HepG2 (cell line): ENCODE measurements around the gene ADAT3. TPM values are rescaled to one million over a fixed set of nuclear protein-coding genes. Genes with fewer than 3 reads are reported as not detected.
A peak's percentile ranks its signal among the peaks of the same experiment; 100 is the strongest.

Experiments
- ATAC-seq: fragments of 200-7000 bp; cut with Tn5 transposase; 3 replicates; pipeline ENCODE4 v1.9.1; 2020; ENCODE audit warnings: mild to moderate bottlenecking, moderate library complexity
- BruUV-seq: library from RNA; stranded (reverse); fragments of 400-500 nt; replicated peaks from 2 replicates; lab custom pipeline; 2021; lab: Mats Ljungman, UMichigan
- CTCF ChIA-PET: fragments of 300-600 bp; formaldehyde crosslinking; extraction: SDS; loops from one replicate; lab custom pipeline; 2021; ENCODE audit warnings: low total read pairs, inconsistent platforms, low intra/inter-chr PET ratio; lab: Yijun Ruan, JAX
- POLR2A ChIA-PET: fragments of 350-600 bp; sonication (Branson Sonifier 250); formaldehyde crosslinking; loops from one replicate; lab custom pipeline; 2020; ENCODE audit warnings: antibody characterized with exemption, inconsistent platforms; lab: Yijun Ruan, JAX
- DNase-seq: peaks from one replicate; pipeline ENCODE4 v3.0.0-alpha.2; 2015; ENCODE audit warnings: low spot score
- FAIRE-seq: peaks from 3 replicates; lab custom pipeline; 2011; peaks lifted over from hg19 to GRCh38; lab: Jason Lieb, UNC
- H2AFZ ChIP-seq: one replicate; pipeline ENCODE4 v1.6.1; 2011; ENCODE audit warnings: low read length, inconsistent platforms
- H3K27ac ChIP-seq: fragments of 300-600 bp; 3 replicates; pipeline ENCODE4 v1.8.0; 2011; ENCODE audit warnings: mixed run types, mild to moderate bottlenecking, mixed read lengths, low read length, inconsistent platforms; ENCODE audit not compliant: insufficient read depth; ENCODE audit errors: extremely low read length
- H3K27me3 ChIP-seq, 2 experiments: fragments of 200-600 bp in 1 of 2; 2 replicates in 1 of 2; 3 replicates in 1 of 2; pipeline versions ENCODE4 v1.6.0 to v1.8.0; 2011; ENCODE audit warnings: low read length in 2 of 2, mild to moderate bottlenecking in 2 of 2, moderate library complexity in 2 of 2, inconsistent platforms in 1 of 2; ENCODE audit not compliant: insufficient read depth in 2 of 2, control insufficient read depth in 1 of 2
- H3K36me3 ChIP-seq, 2 experiments: fragments of 200-600 bp in 1 of 2; replicated peaks in 1 of 2; 2 replicates in 1 of 2; 3 replicates in 1 of 2; pipeline versions ENCODE4 v1.5.1 to v1.8.0; 2011; ENCODE audit warnings: low read length in 2 of 2, inconsistent platforms in 1 of 2; ENCODE audit not compliant: insufficient read depth in 2 of 2, control insufficient read depth in 1 of 2
- H3K4me1 ChIP-seq: 2 replicates; pipeline ENCODE4 v1.5.1; 2012; ENCODE audit warnings: low read length, inconsistent platforms; ENCODE audit not compliant: insufficient read depth
- H3K4me2 ChIP-seq: 2 replicates; pipeline ENCODE4 v1.6.0; 2011; ENCODE audit warnings: low read depth, low read length, inconsistent platforms
- H3K4me3 ChIP-seq, 3 experiments: fragments of 200-600 bp in 1 of 3; sonication (generic), shearing (Covaris generic) in 1 of 3; replicated peaks in 1 of 3; 2 replicates each; pipeline ENCODE4 v1.5.1; 2011 to 2016; ENCODE audit warnings: low read length in 3 of 3, inconsistent platforms in 2 of 3, low read depth in 2 of 3, mild to moderate bottlenecking in 2 of 3, control low read depth in 1 of 3, mixed read lengths in 1 of 3; ENCODE audit not compliant: insufficient read depth in 1 of 3
- H3K79me2 ChIP-seq: one replicate; pipeline ENCODE4 v1.6.1; 2011; ENCODE audit warnings: low read length, inconsistent platforms; ENCODE audit not compliant: insufficient read depth
- H3K9ac ChIP-seq: 2 replicates; pipeline ENCODE4 v1.6.0; 2011; ENCODE audit warnings: mild to moderate bottlenecking, low read depth, low read length, inconsistent platforms; ENCODE audit not compliant: insufficient read depth
- H3K9me3 ChIP-seq: 2 replicates; pipeline ENCODE4 v1.5.1; 2012; ENCODE audit warnings: mild to moderate bottlenecking, low read length
- H4K20me1 ChIP-seq: 2 replicates; pipeline ENCODE4 v1.6.0; 2011; ENCODE audit warnings: inconsistent platforms, mild to moderate bottlenecking, low read length, moderate library complexity; ENCODE audit not compliant: insufficient read depth
- ATF3 ChIP-seq: sonication (generic); formaldehyde crosslinking; IDR thresholded peaks from 2 replicates; pipeline ENCODE4 v1.4.0; 2020; ENCODE audit warnings: missing genetic modification reagents
- BRD4 ChIP-seq: sonication (generic); formaldehyde crosslinking; IDR thresholded peaks from 2 replicates; pipeline ENCODE4 v1.4.0; 2020; ENCODE audit warnings: missing genetic modification reagents
- CEBPB ChIP-seq: IDR thresholded peaks from 2 replicates; pipeline ENCODE4 v1.6.1; 2011; ENCODE audit warnings: low read depth, low read length, improper control_type of control experiment, borderline replicate concordance
- DMAP1 ChIP-seq: IDR thresholded peaks from 2 replicates; pipeline ENCODE4 v1.6.1; 2016
- DZIP1 ChIP-seq: sonication (generic); formaldehyde crosslinking; IDR thresholded peaks from 2 replicates; pipeline ENCODE4 v1.5.0; 2020; ENCODE audit warnings: mild to moderate bottlenecking, missing genetic modification reagents
- FOXC1 ChIP-seq: sonication (generic); formaldehyde crosslinking; IDR thresholded peaks from 2 replicates; pipeline ENCODE4 v1.8.0; 2022; ENCODE audit warnings: mild to moderate bottlenecking, missing genetic modification reagents, borderline replicate concordance
- GATAD1 ChIP-seq: IDR thresholded peaks from 2 replicates; pipeline ENCODE4 v1.6.1; 2016; ENCODE audit warnings: missing genetic modification reagents, missing compliant biosample characterization
- HMG20B ChIP-seq: conservative IDR thresholded peaks from 2 replicates; pipeline ENCODE4 v1.6.1; 2016; ENCODE audit warnings: missing genetic modification reagents, missing compliant biosample characterization
- JUND ChIP-seq: sonication (generic); formaldehyde crosslinking; IDR thresholded peaks from 2 replicates; pipeline ENCODE4 v1.8.0; 2022; ENCODE audit warnings: mild to moderate bottlenecking, missing genetic modification reagents
- MED1 ChIP-seq: sonication (generic); formaldehyde crosslinking; IDR thresholded peaks from 2 replicates; pipeline ENCODE4 v1.4.0; 2020; ENCODE audit warnings: missing genetic modification reagents
- MYC ChIP-seq: sonication (generic); formaldehyde crosslinking; IDR thresholded peaks from 2 replicates; pipeline ENCODE4 v1.9.0; 2021; ENCODE audit warnings: missing genetic modification reagents, borderline replicate concordance
- NFYC ChIP-seq: IDR thresholded peaks from 2 replicates; pipeline ENCODE4 v1.6.1; 2016; ENCODE audit warnings: missing genetic modification reagents, missing compliant biosample characterization
- POLR2A ChIP-seq, 2 experiments: IDR thresholded peaks; 2 replicates each; pipeline ENCODE4 v1.6.1; 2011; ENCODE audit warnings: low read depth in 2 of 2, low read length in 2 of 2, mild to moderate bottlenecking in 1 of 2, moderate library complexity in 1 of 2; ENCODE audit not compliant: insufficient read depth in 1 of 2
- TAF15 ChIP-seq: fragments of 200-400 bp; formaldehyde crosslinking; IDR thresholded peaks from one replicate; pipeline ENCODE4 v1.6.1; 2018; ENCODE audit warnings: mild to moderate bottlenecking, low read depth, low read length; ENCODE audit not compliant: poor library complexity, severe bottlenecking
- TGIF2 ChIP-seq: IDR thresholded peaks from 2 replicates; pipeline ENCODE4 v1.6.1; 2016; ENCODE audit warnings: control low read depth, missing compliant biosample characterization
- YY1 ChIP-seq: IDR thresholded peaks from 2 replicates; pipeline ENCODE4 v1.6.1; 2011; ENCODE audit warnings: low read length, low read depth, moderate library complexity, mild to moderate bottlenecking; ENCODE audit not compliant: insufficient read depth, insufficient replicate concordance
- ZMYM3 ChIP-seq: sonication (generic); formaldehyde crosslinking; IDR thresholded peaks from 2 replicates; pipeline ENCODE4 v1.5.1; 2020; ENCODE audit warnings: mild to moderate bottlenecking, missing genetic modification reagents
- ZNF331 ChIP-seq: sonication (generic); formaldehyde crosslinking; IDR thresholded peaks from 2 replicates; pipeline ENCODE4 v1.4.0; 2020; ENCODE audit warnings: missing genetic modification reagents
- ZNF740 ChIP-seq: sonication (generic); formaldehyde crosslinking; IDR thresholded peaks from 2 replicates; pipeline ENCODE4 v1.4.0; 2020; ENCODE audit warnings: missing genetic modification reagents
- WGBS: methylation state at CpG from one replicate; pipeline ENCODE4 v1.1.6; 2017; ENCODE audit warnings: low lambda C conversion rate; 5-methylcytosine and 5-hydroxymethylcytosine counted together
- in situ Hi-C: cut with HindIII; loops from 2 replicates; pipeline ENCODE4 v1.10.0; 2017; ENCODE audit warnings: low pct_unique_long_range_greater_than_20kb; ENCODE audit not compliant: extremely low pct_ligation_motif_present
- intact Hi-C: fragments of 100-400 bp; cut with micrococcal nuclease; formaldehyde crosslinking; loops from one replicate; pipeline ENCODE4 v1.10.0; 2022; ENCODE audit not compliant: unreplicated experiment
- polyA plus RNA-seq, 8 experiments: library from polyadenylated mRNA; depleted of rRNA in 3 of 8; stranded (reverse) in 7 of 8; unstranded in 1 of 8; fragments of >200 nt; fragmentation: Illumina TruSeq in 4 of 8; extraction: Trizol in 4 of 8; gene quantifications; 2 replicates each; pipeline versions ENCODE4 v1.2.1 to v1.2.3, GENCODE V29; 2011 to 2016; ENCODE audit warnings: low read depth in 4 of 8, missing spikeins in 1 of 8, mixed read lengths in 1 of 8; ENCODE audit not compliant: insufficient read depth in 1 of 8
- total RNA-seq, 5 experiments: library from RNA; depleted of rRNA; stranded (reverse); fragments of >200 nt; fragmentation: Illumina TruSeq; extraction: Trizol; gene quantifications; 2 replicates each; pipeline ENCODE4 v1.2.3, GENCODE V29; 2016; ENCODE audit warnings: low read depth in 1 of 5
- TF ChIP-seq, protein P1 (sequence below): sonication (generic); formaldehyde crosslinking; conservative IDR thresholded peaks from 2 replicates; pipeline ENCODE4 v1.8.1; 2023; ENCODE audit warnings: missing genetic modification reagents

ADAT3 gene
- total and polyA plus RNA-seq, 2 of the 13 experiments (the other 11 are each of a cell fraction or from before 2014, with no cell fraction given), result 0.95 to 3.5 TPM

DNA sequence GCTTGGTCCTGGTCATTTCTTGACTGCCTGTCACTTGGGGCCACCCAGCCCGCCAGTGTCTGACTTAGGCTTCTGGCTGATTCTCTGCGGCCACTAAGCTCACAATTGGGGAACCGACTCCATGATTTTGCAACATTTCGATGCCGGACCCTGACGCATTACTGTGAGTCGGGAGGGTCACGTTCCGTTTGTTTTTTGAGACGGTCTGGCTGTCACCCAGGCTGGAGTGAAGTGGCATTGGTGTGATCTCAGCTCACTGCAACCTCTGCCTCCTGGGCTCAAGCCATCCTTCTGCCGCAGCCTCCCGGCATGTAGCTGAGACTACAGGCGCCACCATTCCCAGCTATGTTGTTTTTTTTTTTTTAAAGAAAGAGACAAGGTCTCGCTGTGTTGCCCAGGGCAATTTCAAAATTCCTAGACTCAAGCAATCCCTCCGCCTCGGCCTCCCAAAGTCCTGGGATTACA, 3.2 kb upstream of the ADAT3 start:
- Histone ChIP-seq H3K36me3 (no peaks in the 10 kb centered on the region), H3K9ac (peak overlapping the region; percentile 49), H4K20me1 (no peaks in the 10 kb centered on the region), H2AFZ (peak overlapping the region; percentile 15), H3K4me3 (peak overlapping the region; percentile 5 to 65 (median 32)), H3K4me1 (peaks cover 63% of the 10 kb centered on the region), H3K27ac (peak overlapping the region; percentile 67), H3K27me3 (no peaks in the 10 kb centered on the region), H3K9me3 (no peaks in the 10 kb centered on the region), H3K4me2 (peak overlapping the region; percentile 65), H3K79me2 (peaks cover 8% of the 10 kb centered on the region)
- BruUV-seq, result no TSS peak
- in situ Hi-C loops, result no loop called here
- POLR2A ChIA-PET, result interaction anchor here (0.7 to 2.4 kb wide), 5 partner anchors 14 to 158 kb away, joined by 3 to 11 read pairs (median 4); no protein-coding TSS in a partner anchor
- WGBS, result 5% methylated on average over 7 of the region's 16 CpGs
- DNase-seq (peak; percentile 76), ATAC-seq (no peak), FAIRE-seq (peak; percentile 79)
- CTCF ChIA-PET, result no interaction called here
- intact Hi-C loops, result no loop called here
- TF ChIP-seq MED1 (CRISPR knock-in tag) (0 out of 2 replicates have a peak, but pooled peaks have one; percentile 32), HMG20B (no peak), JUND (CRISPR knock-in tag) (no peak), TGIF2 (0 out of 2 replicates have a peak, but pooled peaks have one; percentile 43), ZNF740 (CRISPR knock-in tag) (no peak), POLR2A (IDR thresholded peaks at IDR 0.05; ENCODE audit: insufficient read depth in 1 of 2, low read depth in 2 of 2, low read length in 2 of 2) (no peak), YY1 (peak; percentile 36), ZNF331 (CRISPR knock-in tag) (no peak), FOXC1 (no peak), DZIP1 (CRISPR knock-in tag) (no peak), TAF15 (no peak), ZMYM3 (CRISPR knock-in tag) (no peak), BRD4 (CRISPR knock-in tag) (no peak), GATAD1 (CRISPR knock-in tag) (peak; percentile 14; the same call in 1 of the 2 replicates), ATF3 (CRISPR knock-in tag) (no peak), DMAP1 (CRISPR knock-in tag) (no peak; the same call in 1 of the 2 replicates), MYC (peak; percentile 40; the same call in 1 of the 2 replicates), NFYC (CRISPR knock-in tag) (no peak), CEBPB (peak; percentile 80)
- TF ChIP-seq, protein P1, sequence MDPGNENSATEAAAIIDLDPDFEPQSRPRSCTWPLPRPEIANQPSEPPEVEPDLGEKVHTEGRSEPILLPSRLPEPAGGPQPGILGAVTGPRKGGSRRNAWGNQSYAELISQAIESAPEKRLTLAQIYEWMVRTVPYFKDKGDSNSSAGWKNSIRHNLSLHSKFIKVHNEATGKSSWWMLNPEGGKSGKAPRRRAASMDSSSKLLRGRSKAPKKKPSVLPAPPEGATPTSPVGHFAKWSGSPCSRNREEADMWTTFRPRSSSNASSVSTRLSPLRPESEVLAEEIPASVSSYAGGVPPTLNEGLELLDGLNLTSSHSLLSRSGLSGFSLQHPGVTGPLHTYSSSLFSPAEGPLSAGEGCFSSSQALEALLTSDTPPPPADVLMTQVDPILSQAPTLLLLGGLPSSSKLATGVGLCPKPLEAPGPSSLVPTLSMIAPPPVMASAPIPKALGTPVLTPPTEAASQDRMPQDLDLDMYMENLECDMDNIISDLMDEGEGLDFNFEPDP (CRISPR knock-in tag), result no peak
